HepG2 (cell line): ENCODE data around the gene FNDC8. TPM values are rescaled to one million over a fixed set of nuclear protein-coding genes. Genes with fewer than 3 reads are reported as not detected.

ENCODE experiments used
- AHR ChIP-seq: IDR thresholded peaks from 2 replicates; pipeline ENCODE4 v1.6.1; 2018; ENCODE audit warnings: missing genetic modification reagents, missing compliant biosample characterization
- ARNTL ChIP-seq: sonication (generic); formaldehyde crosslinking; IDR thresholded peaks from 2 replicates; pipeline ENCODE4 v1.4.0; 2020; ENCODE audit warnings: mild to moderate bottlenecking, missing genetic modification reagents
- CREBL2 ChIP-seq: sonication (generic); formaldehyde crosslinking; IDR thresholded peaks from 2 replicates; pipeline ENCODE4 v1.8.1; 2023; ENCODE audit warnings: missing genetic modification reagents, mild to moderate bottlenecking, borderline replicate concordance
- HCFC1 ChIP-seq: fragments of 150-350 bp; IDR thresholded peaks from 2 replicates; pipeline ENCODE4 v1.6.1; 2014; ENCODE audit warnings: low read depth, low read length
- HNF1B ChIP-seq: sonication (generic); formaldehyde crosslinking; IDR thresholded peaks from 2 replicates; pipeline ENCODE4 v1.5.1; 2020; ENCODE audit warnings: mild to moderate bottlenecking, moderate library complexity, missing genetic modification reagents
- HNF4G ChIP-seq, 2 experiments: sonication (generic) in 1 of 2; formaldehyde crosslinking in 1 of 2; IDR thresholded peaks; 2 replicates each; pipeline versions ENCODE4 v1.4.0 to v1.6.1; 2011 to 2020; ENCODE audit warnings: borderline replicate concordance in 2 of 2, low read depth in 2 of 2, mild to moderate bottlenecking in 2 of 2, low read length in 1 of 2, missing genetic modification reagents in 1 of 2, moderate library complexity in 1 of 2
- HNRNPL ChIP-seq: fragments of 200-400 bp; formaldehyde crosslinking; IDR thresholded peaks from 2 replicates; pipeline ENCODE4 v1.6.1; 2017; ENCODE audit warnings: mild to moderate bottlenecking, low read depth, low read length
- JUN ChIP-seq: sonication (generic); formaldehyde crosslinking; IDR thresholded peaks from 2 replicates; pipeline ENCODE4 v1.4.0; 2020; ENCODE audit warnings: mild to moderate bottlenecking, missing genetic modification reagents
- MXD4 ChIP-seq: IDR thresholded peaks from 2 replicates; pipeline ENCODE4 v1.6.1; 2016; ENCODE audit warnings: mild to moderate bottlenecking, missing biosample characterization, missing genetic modification reagents
- MXI1 ChIP-seq: IDR thresholded peaks from 3 replicates; pipeline ENCODE4 v1.6.1; 2012; ENCODE audit warnings: low read depth, low read length, inconsistent platforms, borderline replicate concordance
- PAXIP1 ChIP-seq: sonication (generic); formaldehyde crosslinking; conservative IDR thresholded peaks from 2 replicates; pipeline ENCODE4 v1.4.0; 2020; ENCODE audit warnings: mild to moderate bottlenecking, missing genetic modification reagents, moderate library complexity
- PCBP1 ChIP-seq: fragments of 200-400 bp; formaldehyde crosslinking; IDR thresholded peaks from 2 replicates; pipeline ENCODE4 v1.6.1; 2017; ENCODE audit warnings: mild to moderate bottlenecking, low read depth, low read length, borderline replicate concordance
- TBL1XR1 ChIP-seq: fragments of 150-350 bp; IDR thresholded peaks from 2 replicates; pipeline ENCODE4 v1.6.1; 2014; ENCODE audit warnings: borderline replicate concordance, low read length; ENCODE audit not compliant: partially characterized antibody
- ZFY ChIP-seq: sonication (generic); formaldehyde crosslinking; IDR thresholded peaks from 2 replicates; pipeline ENCODE4 v1.4.0; 2020; ENCODE audit warnings: missing genetic modification reagents
- ZNF616 ChIP-seq: sonication (generic); formaldehyde crosslinking; IDR thresholded peaks from 2 replicates; pipeline ENCODE4 v1.5.0; 2020; ENCODE audit warnings: low read depth, mild to moderate bottlenecking, missing genetic modification reagents
- ZNF687 ChIP-seq: sonication (generic); formaldehyde crosslinking; IDR thresholded peaks from 2 replicates; pipeline ENCODE4 v1.5.1; 2020; ENCODE audit warnings: mild to moderate bottlenecking, missing genetic modification reagents, moderate library complexity
- ZNF703 ChIP-seq: sonication (generic); formaldehyde crosslinking; IDR thresholded peaks from 2 replicates; pipeline ENCODE4 v1.5.1; 2020; ENCODE audit warnings: missing genetic modification reagents, mild to moderate bottlenecking, moderate library complexity, borderline replicate concordance
- ZNF724P ChIP-seq: sonication (generic); formaldehyde crosslinking; IDR thresholded peaks from 2 replicates; pipeline ENCODE4 v1.8.0; 2022; ENCODE audit warnings: missing genetic modification reagents, borderline replicate concordance
- polyA plus RNA-seq, 8 experiments: library from polyadenylated mRNA; depleted of rRNA in 3 of 8; stranded (reverse) in 7 of 8; unstranded in 1 of 8; fragments of >200 nt; fragmentation: Illumina TruSeq in 4 of 8; extraction: Trizol in 4 of 8; gene quantifications; 2 replicates each; pipeline versions ENCODE4 v1.2.1 to v1.2.3, GENCODE V29; 2011 to 2016; ENCODE audit warnings: low read depth in 4 of 8, missing spikeins in 1 of 8, mixed read lengths in 1 of 8; ENCODE audit not compliant: insufficient read depth in 1 of 8
- total RNA-seq, 5 experiments: library from RNA; depleted of rRNA; stranded (reverse); fragments of >200 nt; fragmentation: Illumina TruSeq; extraction: Trizol; gene quantifications; 2 replicates each; pipeline ENCODE4 v1.2.3, GENCODE V29; 2016; ENCODE audit warnings: low read depth in 1 of 5

FNDC8 gene
- total and polyA plus RNA-seq, 2 of the 13 experiments (the other 11 are each of a cell fraction or from before 2014, with no cell fraction given): not detected

GRCh38 chr17:35119370-35120165 is 1.8 kb upstream of the FNDC8 start, which contains the start of gene RAD51D (continued):
- TF ChIP-seq ZNF687 (CRISPR knock-in tag) (peak; percentile 93), HCFC1 (no peak; the same call in 1 of the 2 replicates), ARNTL (CRISPR knock-in tag) (no peak), CREBL2 (CRISPR knock-in tag) (no peak), HNRNPL (peak; percentile 83; the same call in 1 of the 2 replicates), AHR (no peak), HNF4G (IDR thresholded peaks at IDR 0.05; ENCODE audit: borderline replicate concordance, low read depth, low read length) (no peak), HNF4G (CRISPR knock-in tag; IDR thresholded peaks at IDR 0.05; ENCODE audit: borderline replicate concordance, low read depth) (0 out of 2 replicates have a peak, but pooled peaks have one; percentile 16), ZNF724P (CRISPR knock-in tag) (peak; percentile 68; the same call in 1 of the 2 replicates), PCBP1 (0 out of 2 replicates have a peak, but pooled peaks have one; percentile 44), ZNF616 (0 out of 2 replicates have a peak, but pooled peaks have one; percentile 35), JUN (CRISPR knock-in tag) (no peak), ZNF703 (CRISPR knock-in tag) (peak; percentile 59; the same call in 1 of the 2 replicates), MXD4 (CRISPR knock-in tag) (peak; percentile 41; the same call in 1 of the 2 replicates), HNF1B (peak; percentile 20; the same call in 1 of the 2 replicates), ZFY (CRISPR knock-in tag) (peak; percentile 87), TBL1XR1 (no peak), MXI1 (peak; percentile 70; the same call in 1 of the 3 replicates), PAXIP1 (CRISPR knock-in tag) (0 out of 2 replicates have a peak, but pooled peaks have one; percentile 30)
